Activated T-helper 9 cell treated with anti-CD3 and anti-CD28 coated beads, Interleukin-2, amount 50 U/mL, for 16 hours (primary cell): Measurements from ENCODE around the gene LINC00237.

Experiments used
- DNase-seq: peaks from one replicate; pipeline ENCODE4 v3.0.0-alpha.2; 2020; ENCODE audit warnings: low read depth

LINC00237 gene

DNA sequence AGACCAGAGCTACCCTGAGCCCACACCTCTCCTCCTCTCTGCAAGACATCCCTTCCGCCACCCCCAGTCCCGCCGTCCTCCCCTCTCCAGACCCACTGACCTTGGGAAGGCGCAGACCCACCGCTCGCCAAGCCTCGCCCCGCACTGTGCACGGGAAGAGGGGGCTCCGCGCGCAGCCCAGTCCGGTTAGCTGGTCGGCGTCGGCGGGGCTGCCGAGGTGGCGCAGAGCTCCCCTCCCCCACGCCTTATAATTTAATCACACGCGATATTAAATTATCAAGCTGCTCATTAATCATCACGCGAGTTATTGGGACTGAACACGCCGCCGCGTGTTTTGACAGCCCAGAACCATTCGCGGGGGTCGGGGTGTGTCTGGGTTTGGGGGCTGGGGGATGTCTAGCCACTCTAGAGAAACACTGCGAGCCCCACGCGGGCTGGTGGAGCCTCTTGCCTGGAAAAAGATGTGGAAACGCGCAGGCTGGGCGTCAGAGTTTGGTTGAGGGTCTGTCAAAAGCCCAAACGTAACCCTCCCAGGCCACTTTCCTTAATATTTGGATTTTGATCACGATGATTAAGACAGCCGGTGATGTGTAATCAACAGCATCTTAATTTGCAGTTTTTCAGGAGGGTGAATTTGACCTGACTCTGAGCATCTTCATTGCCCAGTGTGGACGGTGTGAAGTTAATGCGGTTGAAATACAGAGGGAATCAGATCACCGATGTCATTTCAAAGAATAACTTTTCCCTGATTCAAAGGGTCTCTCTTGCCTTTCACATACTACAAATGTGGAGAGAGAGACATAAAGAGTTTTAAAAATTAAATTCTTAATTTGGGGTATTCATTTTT is at the start of gene LINC00237:
TSS of gene LINC00237 (minus strand) at position 188 of the 847 bp plus-strand sequence.
- DNase-seq: no peak

DNA sequence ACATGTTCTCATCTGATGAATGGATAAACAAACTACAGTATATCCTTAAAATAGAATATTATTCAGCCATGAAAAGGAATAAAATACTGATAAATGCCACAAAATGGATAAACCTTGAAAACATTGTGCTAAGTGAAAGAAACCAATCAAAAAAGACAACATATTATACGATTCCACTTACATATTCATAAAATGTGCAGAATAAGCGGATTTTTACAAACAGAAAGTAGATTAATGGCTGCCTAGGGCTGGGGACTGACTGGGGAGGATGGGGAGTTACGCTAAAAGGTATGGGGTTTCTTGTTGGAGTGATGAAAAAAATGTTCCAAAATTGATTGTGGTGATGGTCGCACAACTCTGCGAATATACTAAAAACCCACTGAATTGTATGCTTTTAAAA is 49.1 kb upstream of the LINC00237 start:
- DNase-seq: no peak

DNA sequence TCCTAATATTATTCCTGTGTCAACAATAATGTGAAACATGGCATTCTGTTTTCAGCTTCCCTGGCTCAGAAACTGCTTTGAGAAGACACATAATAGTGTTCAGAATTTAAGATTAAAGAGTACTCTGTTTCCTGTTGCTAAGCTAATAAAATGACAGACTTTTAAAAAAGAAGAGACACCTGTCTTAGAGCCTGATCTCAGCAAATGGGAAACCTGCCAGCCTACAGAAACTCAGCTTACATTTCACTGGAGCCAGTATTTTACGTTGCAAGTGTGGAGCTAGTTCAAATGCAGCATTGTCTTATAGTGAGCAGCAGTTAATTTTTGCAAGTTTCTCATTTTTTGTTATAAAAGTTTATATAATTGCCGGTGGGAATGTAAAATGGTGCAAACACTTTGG is 48.5 kb upstream of the LINC00237 start:
- DNase-seq: no peak

DNA sequence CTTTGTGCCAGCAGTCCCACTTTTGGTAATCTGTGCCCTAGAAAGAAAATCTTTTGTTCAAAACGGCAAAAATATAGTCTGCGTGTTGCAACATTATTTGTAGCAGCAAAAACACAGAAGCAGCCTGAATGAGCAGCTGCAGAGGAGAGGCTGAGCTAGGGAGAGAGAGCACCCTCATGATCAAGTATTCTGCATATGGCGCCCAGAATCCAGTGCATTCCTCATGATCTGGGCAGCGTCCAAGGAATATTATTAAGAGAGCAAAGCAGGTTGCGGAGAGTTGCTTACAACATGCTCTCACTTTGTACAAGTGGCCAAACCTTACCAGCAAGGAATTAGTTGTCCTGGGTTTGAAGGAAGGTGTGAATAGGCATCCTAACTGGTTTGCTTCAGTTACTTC is 45.6 kb upstream of the LINC00237 start:
- DNase-seq: no peak

DNA sequence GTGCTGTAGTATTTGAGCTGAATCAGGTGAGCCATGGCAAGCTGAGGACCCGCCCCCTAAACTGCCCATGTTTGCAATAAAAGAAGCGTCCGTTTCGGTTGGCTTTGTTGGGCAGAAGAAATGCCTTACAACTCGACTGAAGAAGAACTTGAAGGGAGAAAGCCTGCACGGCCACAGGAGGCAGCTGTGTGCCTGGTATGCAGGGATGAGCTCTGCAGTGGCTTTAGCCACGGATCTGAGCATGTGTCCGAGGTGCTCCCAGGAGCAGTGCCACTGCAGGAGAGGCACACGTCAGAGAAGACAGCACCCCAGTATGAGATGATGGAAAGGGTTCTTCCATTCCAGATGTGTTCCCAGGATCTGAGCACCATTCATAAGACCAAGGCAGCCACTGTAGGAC is 43.2 kb upstream of the LINC00237 start:
- no peak for DNase-seq

DNA sequence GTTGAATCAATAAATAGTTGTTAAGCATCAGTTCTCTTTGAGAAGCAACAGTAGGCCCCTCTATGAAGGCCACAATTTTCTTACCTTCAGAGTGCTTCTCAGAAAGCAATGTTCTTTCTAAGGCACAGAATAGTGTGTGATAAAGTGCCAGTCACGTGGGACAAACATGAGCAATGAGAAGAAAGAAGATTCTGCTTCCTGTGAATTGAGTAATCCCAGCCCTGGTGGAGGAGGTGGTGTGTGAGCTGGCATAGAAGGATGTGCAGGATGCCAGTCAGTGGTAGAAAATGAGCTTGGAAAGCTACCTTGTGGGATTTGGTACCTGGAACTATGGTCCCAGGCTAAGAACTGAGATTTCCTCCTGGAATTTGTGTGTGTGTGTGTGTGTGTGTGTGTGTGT is 41.4 kb upstream of the LINC00237 start:
- no peak for DNase-seq

DNA sequence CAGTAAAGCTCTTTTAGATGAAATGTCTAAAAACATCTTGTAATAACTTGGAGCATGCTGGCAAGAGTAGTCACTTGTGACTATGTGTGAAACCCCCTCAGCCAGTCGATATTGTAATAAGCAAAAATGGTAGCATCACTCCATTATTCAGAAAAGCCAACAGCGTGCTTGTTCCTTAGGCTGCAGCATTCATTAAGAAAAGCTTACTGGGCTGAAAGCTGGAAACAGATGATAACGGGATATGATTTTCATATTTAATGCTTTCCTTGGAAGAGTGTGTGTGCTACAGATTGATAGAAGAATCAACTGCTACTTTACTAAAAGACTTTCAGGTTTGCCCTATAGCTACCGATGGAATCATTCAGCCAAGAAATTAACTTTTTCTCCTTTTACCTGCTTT is 40.1 kb upstream of the LINC00237 start:
- no peak for DNase-seq

DNA sequence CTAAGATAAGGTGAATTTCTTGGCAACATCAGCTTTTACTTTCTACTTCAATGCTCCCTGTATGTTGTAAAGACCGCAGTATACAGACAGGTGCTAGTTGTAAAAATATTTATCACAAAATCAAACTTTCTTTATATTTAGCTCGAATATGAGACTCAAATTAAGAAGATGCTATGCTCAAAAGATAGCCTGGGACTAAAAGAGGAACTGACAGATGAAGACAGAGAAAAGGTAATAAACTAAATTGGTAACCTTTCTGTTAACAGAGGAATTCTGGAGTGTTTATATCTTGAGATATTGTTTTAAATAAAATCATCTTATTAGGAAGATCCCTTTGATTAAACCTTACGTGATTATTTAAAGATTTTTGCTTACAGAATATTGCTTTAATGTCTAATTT is 39.3 kb upstream of the LINC00237 start:
- DNase-seq: no peak

DNA sequence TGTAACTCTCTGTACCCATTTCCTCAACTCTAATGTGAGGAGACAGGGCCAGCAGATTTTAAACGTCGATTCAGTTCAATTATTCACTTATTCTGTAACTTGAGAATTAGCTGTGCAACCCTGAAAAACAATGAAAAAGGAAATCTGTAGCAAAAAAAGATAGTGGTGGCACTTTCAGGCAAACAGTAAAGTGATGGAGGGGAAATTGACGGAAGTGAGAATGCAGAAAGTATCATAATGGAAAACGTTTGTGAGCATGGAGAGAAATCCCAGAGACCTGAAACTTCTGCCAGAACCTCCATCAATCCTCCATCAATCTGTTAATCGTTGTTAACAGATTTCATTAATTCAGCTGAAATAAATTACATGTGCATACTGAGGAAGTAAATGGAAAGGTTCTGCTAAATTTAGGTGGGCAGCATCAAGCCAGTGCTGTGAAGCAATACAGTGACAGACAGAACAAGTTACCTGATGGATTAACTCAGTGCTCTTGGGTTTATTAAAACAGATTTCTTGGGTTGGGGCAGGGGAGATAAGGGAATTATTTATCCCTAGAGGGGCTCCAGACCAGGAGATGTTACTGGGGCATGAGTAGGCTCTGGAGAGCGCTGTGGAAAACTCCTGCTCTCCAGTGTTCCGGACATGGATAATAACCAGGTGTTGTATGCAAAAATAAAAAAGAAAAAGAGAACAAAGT is 37.2 kb upstream of the LINC00237 start:
- no peak for DNase-seq

DNA sequence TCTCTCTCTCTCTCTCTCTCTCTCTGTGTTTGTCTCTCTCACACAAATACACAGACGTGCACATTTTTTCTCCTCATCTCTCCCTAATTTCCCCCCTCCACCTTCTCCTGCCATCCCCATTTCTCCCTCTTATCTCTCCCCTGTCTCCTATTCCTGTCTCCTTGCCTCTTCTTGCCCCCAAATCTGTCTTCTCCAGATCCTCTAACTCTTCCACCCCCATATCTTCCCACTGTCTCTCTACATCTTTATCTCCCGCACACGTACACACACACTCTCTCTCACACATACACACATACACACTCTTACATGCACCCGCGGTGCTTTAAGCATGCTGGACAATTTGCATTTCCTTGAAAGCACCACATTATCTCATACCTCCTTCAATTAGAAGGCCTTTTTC is 35.7 kb upstream of the LINC00237 start:
- DNase-seq: no peak

DNA sequence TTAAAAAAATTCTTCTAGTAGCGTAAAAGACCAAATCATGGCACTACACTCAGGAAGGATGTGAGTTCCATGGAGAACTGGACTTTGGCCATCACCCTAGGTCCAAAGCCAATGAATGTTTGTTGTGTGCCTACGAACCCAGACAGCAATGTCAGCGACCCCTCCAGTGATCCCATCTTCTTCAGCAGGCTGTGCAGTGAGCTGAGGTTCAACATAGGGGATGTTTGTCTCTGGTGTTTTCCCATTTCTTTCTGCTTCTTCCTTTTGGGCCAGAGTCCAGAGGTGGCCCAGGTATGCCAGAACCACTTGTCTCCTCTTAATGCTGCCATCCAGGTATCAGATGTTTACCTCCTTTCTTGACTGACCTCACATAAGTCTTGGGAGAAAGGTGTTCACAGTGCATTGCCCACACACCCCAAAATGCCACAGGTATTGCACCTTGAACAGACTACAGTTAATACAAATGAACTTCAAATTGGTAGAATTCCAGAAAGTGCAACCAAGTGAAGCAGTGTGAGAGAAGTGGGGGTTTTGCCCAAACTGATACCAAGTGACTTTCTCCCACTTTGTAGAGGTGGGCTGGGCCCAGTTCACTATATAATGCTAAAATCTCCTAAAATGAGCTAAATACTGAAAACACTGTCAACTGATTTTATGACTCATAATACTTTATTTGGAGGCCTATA is 33.9 kb upstream of the LINC00237 start:
- no peak for DNase-seq

DNA sequence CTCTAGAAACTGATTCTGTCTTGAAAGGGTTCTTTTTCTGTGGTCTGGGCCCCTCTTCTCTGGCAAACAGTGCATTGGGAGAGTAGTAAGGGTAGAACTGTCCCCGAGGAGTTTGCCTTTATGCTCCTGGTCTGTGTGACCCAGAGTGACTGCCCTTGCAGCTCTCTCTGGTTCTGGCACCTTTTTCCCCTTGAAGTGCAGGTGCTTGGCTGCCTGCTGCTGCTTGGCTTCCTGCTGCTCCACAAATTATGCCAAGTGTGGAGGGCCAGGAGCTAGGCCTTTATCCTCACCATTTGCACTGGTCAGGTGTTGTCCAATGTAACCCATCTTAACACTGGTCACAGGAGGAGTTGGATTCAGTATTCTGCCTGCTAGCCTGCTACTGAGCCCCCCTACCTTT is 30.9 kb upstream of the LINC00237 start:
- no peak for DNase-seq

DNA sequence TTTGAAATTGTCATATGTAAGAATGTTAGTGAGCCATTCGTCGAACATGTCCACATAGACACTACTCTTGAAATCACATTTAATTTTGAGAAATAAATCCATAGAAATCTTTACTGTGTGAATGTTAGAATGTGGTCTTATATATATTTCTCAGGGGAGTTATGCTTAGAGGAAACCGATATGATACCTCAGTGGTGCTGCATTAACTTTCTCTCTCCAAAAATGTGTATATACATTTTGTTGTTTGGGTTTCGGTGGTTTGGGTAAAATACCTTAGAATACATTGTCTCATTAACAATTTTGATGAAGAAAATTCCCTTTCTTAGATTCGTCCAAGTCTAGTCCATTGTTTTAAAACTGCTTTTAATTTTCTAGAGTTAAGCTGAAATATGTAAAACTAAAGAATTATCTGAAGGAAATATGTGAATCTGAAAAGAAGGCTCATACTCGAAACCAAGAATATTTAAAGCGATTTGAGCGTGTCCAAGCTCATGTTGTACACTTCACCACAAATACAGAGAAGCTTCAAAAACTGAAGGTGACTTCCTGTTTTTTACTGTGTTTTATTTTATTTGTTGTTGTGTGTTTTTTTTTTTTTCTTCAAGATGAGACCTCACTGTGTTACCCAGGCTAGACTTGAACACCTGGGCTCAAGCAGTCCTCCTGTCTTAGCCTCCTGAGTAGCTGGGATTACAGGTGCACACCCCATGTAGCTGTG is 30.0 kb upstream of the LINC00237 start:
- no peak for DNase-seq

DNA sequence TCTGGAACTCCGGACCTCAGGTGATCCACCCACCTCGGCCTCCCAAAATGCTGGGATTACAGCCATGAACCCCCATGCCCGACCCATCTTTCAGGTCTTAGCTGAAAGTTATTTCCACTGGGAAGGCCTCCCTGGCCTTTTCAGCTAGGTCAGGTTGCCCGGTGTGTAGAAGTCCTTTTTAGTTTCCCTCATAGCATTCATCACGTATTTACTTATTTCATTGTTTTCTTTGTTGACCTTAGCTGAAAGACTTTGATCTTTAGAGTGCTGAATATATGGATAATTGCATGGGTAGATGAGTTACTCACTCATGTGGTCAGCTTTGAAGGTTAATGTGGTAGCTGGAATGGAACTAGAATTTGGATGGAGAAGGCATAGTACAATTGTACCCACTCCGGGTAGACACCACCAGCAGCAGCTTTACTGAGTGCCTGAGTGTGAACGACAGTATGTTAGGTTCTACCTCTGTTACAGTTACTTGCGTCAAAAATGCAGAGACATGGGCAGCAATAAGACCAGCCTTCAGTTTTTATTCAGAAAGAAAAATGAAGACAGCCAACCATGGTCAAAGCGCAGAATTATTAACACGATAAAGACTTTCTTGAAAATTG is 28.8 kb upstream of the LINC00237 start:
- DNase-seq: no peak

DNA sequence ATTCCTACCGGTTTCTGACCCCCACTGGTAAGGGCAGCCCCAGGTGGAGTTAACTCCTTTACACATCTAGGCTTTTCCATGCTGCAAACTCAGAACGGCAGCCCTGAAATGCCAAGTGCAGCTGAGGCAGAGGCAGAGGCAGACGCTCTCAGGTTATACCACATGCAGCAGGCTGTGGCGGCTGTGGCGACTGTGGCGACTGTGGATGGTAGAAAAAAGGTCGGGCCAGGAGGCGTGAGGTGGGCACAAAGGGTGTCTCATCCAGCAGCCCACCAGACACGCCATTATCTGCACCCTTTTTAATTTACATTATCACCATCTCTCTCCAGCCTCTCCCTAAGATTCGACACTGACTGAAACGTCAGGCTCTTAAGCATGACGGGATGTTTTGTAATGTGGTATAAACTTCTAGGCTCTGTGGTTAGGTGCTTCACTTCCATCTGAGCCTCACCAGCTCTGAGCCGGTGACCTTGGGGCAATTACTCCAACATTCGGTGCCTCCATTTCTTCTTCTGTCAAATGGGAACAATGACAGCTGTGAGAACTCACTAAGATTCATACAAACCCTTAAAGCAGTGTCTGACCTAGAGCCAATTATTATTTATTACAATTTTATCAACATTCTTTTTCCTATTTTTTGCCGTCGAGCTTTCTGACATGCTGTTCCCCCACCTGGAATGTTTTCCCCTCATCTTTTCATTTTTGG is 27.9 kb upstream of the LINC00237 start:
- no peak for DNase-seq

DNA sequence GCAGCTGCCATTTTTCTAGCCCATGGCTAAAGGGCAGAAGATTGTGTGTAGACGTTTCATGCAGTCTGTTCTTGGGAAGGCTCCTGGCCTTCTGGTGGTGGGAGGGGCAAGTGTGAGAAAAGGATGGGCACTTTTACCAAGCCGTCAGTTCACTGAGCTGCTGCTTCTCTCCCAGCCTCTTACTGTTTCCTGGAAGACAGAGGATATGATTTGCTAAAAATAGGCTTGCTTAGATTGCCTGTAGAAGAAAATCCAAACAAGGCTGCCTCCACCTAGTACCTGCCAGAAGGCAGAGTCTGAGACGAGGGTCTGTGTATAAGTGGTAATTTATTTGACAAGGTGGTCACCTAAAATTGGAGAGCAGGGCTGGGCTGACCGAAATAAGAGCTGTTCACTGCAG is 27.2 kb upstream of the LINC00237 start:
- DNase-seq: no peak

DNA sequence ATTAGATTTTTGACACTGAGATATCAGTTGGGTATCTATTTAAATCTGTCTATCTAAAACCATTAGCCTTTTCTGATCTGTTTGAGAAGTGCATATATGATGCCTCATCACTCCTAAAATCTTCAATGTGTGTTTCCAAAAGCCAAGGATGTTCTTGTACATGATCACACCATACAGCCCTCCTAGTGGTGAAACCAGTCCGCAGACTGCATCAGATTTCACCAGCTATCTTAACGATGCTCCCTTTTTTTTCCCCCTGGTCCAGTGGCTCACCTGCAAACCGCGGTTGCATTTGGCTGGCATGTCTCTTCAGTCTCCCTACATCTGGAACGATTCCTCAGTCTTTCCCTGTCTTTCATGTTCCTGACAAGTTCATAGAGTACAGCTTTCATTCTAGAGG is 23.7 kb upstream of the LINC00237 start:
- no peak for DNase-seq

DNA sequence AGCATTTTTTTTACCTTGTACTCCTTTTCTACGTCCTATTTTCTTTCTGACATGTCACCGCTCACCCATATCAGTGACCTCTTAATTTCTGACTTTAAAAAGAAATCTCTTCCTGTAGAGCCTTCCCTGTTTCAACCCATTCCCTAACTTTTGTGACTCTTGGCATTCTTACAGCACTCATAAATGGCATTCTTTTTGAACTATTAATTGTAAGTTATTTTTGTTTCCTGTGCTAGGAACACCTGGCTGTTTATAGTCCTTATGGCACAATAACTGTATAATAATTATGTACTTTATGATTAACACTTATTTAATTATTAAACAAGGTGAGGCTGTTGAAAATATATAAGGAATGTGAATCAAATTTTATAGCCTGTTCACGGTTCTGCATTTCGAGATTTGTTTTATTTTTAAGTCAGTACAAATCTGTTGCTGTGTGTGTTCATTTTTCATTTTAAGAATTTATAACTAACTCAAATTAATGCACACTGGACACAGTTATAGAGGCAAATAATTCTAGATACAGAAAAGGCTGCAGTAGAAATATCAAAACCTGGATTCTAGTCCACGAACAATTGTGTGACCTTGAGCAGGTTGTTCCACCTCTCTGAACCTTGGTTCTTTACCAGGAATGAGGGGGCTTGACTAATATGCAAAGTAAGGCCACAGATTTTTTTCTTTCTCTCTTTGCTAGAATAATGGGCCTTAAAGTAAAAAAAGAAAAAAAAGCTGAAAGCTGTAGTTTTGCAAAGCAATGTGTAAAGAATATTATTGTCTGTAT is 21.2 kb upstream of the LINC00237 start:
- DNase-seq: no peak

DNA sequence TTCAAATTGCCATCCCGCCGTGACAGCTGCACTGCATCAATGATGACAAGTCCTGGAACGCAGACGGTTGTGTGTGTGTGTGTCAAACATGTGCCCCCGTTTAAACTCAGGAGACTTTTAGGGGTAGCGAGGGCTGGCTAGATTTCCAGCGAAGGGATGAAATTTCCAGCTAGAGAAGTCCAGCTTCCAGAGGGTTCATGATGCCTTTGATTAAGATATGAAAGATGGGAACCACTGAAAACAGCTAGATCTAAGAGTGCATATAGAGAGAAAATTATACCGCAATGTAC is 20.4 kb upstream of the LINC00237 start:
- no peak for DNase-seq

DNA sequence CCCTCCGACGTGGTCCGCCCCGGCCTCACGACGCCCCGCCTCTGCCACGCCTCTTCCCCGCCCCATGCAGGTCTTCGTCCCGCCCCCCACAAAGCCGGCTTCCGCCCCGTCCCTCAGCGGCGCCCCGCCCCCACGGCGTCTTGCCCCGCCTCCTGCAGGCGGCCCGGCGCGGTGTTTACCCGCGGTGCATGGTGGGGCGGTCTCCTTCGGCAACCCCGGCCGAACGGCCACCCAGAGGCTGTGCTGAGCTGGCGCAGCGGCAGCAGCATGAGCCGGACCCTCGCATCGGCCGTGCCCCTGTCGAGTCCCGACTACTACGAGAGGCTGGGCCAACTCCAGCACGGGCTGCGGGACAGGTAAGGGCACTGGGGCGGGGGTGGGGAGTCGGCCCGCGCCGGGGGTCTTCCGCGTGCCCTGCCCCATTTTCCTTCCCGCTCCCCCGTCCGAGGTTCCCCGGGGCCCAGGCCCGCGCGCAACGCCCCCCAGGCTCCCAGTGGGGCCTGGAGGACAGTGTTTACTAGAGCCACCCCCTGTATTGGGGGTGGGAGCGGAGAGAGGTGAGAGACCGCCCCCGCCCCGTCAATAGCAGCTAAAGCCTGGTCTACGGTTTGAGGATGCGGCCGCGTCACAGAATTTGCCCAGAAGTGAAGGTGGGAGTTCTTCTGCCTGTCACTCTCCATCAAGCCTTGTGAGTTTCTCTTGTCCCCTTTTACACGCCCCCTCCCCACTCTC is 19.9 kb upstream of the LINC00237 start, which contains the start of gene KIZ:
TSS of gene KIZ (plus strand) at position 234 of the 732 bp plus-strand sequence. CDS start at position 268, 34 bp downstream.
- peak; percentile 97 for DNase-seq
